Measurements from ENCODE around the gene TBL1X. TPM values are rescaled to one million over a fixed set of nuclear protein-coding genes. Genes with fewer than 3 reads are reported as not detected.

TBL1X gene
- total and polyA plus RNA-seq, 2 of the 4 experiments (the other 2 are of a cell fraction): 16.2 to 20.8 TPM

- Histone ChIP-seq H3K27ac (ENCODE audit: insufficient read depth, low read length) (no peak overlapping the region), H2BK120ac (ENCODE audit: low read depth, low read length) (no peak overlapping the region), H3K14ac (replicated peaks; ENCODE audit: low read depth, low read length) (no peak overlapping the region), H2AK5ac (ENCODE audit: low read depth, low read length) (no peak overlapping the region), H2BK15ac (ENCODE audit: low read depth, low read length) (no peak overlapping the region), H2AK9ac (replicated peaks; ENCODE audit: low read depth, low read length, poor library complexity) (no peak overlapping the region), H3K4me1 (ENCODE audit: control insufficient read depth, insufficient read depth, low read length) (peaks cover 1% of the 10 kb centered on the region; the same call in 1 of the 2 replicates), H4K91ac (ENCODE audit: insufficient read depth, low read depth, low read length) (no peak overlapping the region), H3K9ac (ENCODE audit: low read depth, low read length) (no peak overlapping the region), H3K9me3 (ENCODE audit: control insufficient read depth, insufficient read depth, low read length) (no peaks in the 10 kb centered on the region; the same call in 1 of the 2 replicates), H3K4me3 (ENCODE audit: insufficient read depth, low read depth, low read length) (no peak overlapping the region), H3K9me1 (ENCODE audit: insufficient read depth, low read length) (no peaks in the 10 kb centered on the region), H3K79me1 (ENCODE audit: low read depth in 1 of 2, low read length in 2 of 2) (no peaks in the 10 kb centered on the region), H2BK5ac (ENCODE audit: low read depth, low read length, poor library complexity, severe bottlenecking) (no peak overlapping the region), H3K27me3 (ENCODE audit: control insufficient read depth, insufficient read depth, low read length) (no peaks in the 10 kb centered on the region), H4K20me1 (ENCODE audit: insufficient read depth, low read length) (no peaks in the 10 kb centered on the region), H3K23ac (ENCODE audit: low read depth, low read length) (no peak overlapping the region), H4K8ac (ENCODE audit: low read depth in 2 of 2, low read length in 2 of 2) (no peak overlapping the region), H2BK20ac (ENCODE audit: low read depth, low read length) (no peak overlapping the region), H3K18ac (ENCODE audit: low read depth, low read length) (no peak overlapping the region), H3K36me3 (ENCODE audit: control insufficient read depth, insufficient read depth, low read length) (no peaks in the 10 kb centered on the region), H4K5ac (ENCODE audit: low read depth, low read length) (no peak overlapping the region), H2AFZ (replicated peaks; ENCODE audit: low read length, poor library complexity) (no peak overlapping the region), H3K56ac (ENCODE audit: extremely low read depth, insufficient read depth, low read length) (no peak overlapping the region), H3K4ac (ENCODE audit: low read depth, low read length) (no peak overlapping the region), H3K4me2 (ENCODE audit: low read depth, low read length) (no peak overlapping the region)
- dilution Hi-C loops (cut with HindIII; ENCODE audit: low sequenced_read_pairs, unreplicated experiment): no loop called here
- CTCF ChIA-PET: no interaction called here
- ATAC-seq (ENCODE audit: low read depth) (no peak), DNase-seq (no peak)
- in situ Hi-C loops (cut with MboI; ENCODE audit: low sequenced_read_pairs): no loop called here
- BruUV-seq (replicated peaks): no TSS peak
- no peak for TF ChIP-seq POLR2A (IDR thresholded peaks at IDR 0.05; ENCODE audit: low read depth, low read length)
- no peak for TF ChIP-seq MXI1 (IDR thresholded peaks at IDR 0.05; ENCODE audit: borderline replicate concordance, low read depth, low read length)
- no peak for TF ChIP-seq RAD21 (IDR thresholded peaks at IDR 0.05; ENCODE audit: low read length)
- TF ChIP-seq MAZ (IDR thresholded peaks at IDR 0.05; ENCODE audit: borderline replicate concordance, low read depth, low read length): no peak
- TF ChIP-seq NFE2L2 (IDR thresholded peaks at IDR 0.05; ENCODE audit: low read depth, low read length): no peak
- TF ChIP-seq BHLHE40 (IDR thresholded peaks at IDR 0.05; ENCODE audit: low read depth, low read length): no peak
- no peak for TF ChIP-seq CHD1 (IDR thresholded peaks at IDR 0.05; ENCODE audit: low read depth, low read length)
- TF ChIP-seq RFX5 (IDR thresholded peaks at IDR 0.05; ENCODE audit: low read depth, low read length): no peak
- no peak for TF ChIP-seq CEBPB (IDR thresholded peaks at IDR 0.05; ENCODE audit: low read depth, low read length)
- TF ChIP-seq ELK1 (IDR thresholded peaks at IDR 0.05; ENCODE audit: borderline replicate concordance, low read depth, low read length): no peak
- TF ChIP-seq RCOR1 (IDR thresholded peaks at IDR 0.05; ENCODE audit: insufficient replicate concordance, low read length): no peak
- no peak for TF ChIP-seq CTCF (conservative IDR thresholded peaks at IDR 0.05; ENCODE audit: low read depth, low read length)
- TF ChIP-seq FOS (IDR thresholded peaks at IDR 0.05; ENCODE audit: low read depth, low read length): no peak
- POLR2A ChIA-PET (ENCODE audit: unreplicated experiment): no interaction called here
- WGBS, 2 experiments (ENCODE audit: extremely low coverage in 2 of 2, insufficient read length in 1 of 2): 86% methylated on average over 7 of the region's 20 CpGs; no CpG with 5 or more reads in 1 of the 2 experiments
- intact Hi-C loops (cut with micrococcal nuclease): no loop called here
These were observed 21.5 kb upstream of the TBL1X start for GRCh38 chrX:9443327-9443726.

Measured in IMR-90 (cell line).